Breast epithelium (tissue), 3 donors: Measurements from ENCODE around the gene PXDN.

Experiments
- CTCF ChIP-seq, 3 donors: fragments of 450-650 bp; IDR thresholded peaks; one replicate each; pipeline ENCODE4 v1.5.1; 2016 to 2017; ENCODE audit warnings: antibody characterized with exemption in 3 of 3, mild to moderate bottlenecking in 3 of 3, moderate library complexity in 3 of 3
- POLR2A ChIP-seq: fragments of 450-650 bp; IDR thresholded peaks from one replicate; pipeline ENCODE4 v1.6.1; 2016; ENCODE audit warnings: antibody characterized with exemption, mild to moderate bottlenecking, moderate library complexity
- POLR2AphosphoS5 ChIP-seq, 3 donors: sonication (generic); formaldehyde crosslinking; IDR thresholded peaks; one replicate each; pipeline ENCODE4 v1.6.1; 2017; ENCODE audit warnings: antibody characterized with exemption in 3 of 3

DNA sequence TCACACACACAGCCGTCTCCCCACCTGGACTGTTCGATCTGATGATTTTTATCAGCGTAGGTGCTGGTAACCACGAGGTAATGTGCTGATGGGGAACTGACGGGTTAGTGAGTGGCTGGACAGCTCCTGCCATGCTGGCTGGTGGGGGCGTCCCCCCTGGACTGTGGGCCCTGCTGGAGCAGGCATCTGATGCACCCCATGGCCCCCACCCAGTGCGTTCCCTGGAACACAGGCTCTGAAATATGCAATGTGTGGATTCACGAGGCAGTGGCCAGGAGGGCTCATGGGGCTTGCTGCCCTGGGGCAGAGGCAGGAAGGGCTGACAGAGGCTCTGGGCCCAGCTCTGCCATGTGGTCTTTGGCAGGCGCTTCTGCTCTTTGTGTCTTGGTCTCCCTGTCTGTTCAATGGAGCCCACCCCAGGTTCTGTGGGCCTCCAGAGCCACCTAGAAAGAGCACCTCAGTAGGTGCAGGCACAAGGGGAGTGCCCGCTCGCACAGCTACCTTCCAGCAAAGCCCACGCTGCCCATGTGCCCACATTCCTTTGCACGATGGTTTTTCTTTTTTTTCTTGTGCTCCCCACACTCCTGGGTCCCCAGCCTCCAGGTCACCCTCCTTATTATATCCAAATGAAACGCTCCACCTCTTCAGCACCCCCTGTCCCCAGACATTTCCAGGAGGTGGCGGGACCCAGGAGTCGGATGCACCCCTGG is 10.3 kb upstream of the PXDN start:
- TF ChIP-seq POLR2AphosphoS5 (IDR thresholded peaks at IDR 0.05): no peak
- no peak for TF ChIP-seq CTCF (IDR thresholded peaks at IDR 0.05)
- no peak for TF ChIP-seq POLR2A
